ENCODE measurements around the gene CBLC. TPM values are rescaled to one million over a fixed set of nuclear protein-coding genes. Genes with fewer than 3 reads are reported as not detected.

CBLC gene
- total and polyA plus RNA-seq, 2 of the 4 experiments (the other 2 are of a cell fraction) = not detected

DNA sequence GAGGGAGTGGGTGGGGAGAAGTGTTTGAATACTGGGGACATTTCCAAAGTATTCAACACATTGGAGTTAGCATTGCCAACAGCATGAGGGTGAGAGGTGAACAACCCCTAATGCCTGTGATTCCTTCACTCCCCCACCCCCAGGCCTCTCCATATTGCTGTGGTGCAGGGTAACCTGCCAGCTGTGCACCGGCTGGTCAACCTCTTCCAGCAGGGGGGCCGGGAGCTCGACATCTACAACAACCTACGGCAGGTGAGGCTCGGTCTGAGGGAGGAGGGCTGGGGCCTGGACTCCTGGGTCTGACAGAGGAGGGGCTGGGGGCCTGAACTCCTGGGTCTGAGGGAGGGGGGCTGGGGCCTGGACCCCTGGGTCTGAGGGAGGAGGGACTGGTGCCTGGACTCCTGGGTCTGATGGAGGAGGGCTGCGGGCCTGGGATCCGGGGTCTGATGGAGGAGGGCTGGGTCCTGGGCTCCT, 21.6 kb upstream of the CBLC start:
- Histone ChIP-seq H3K9me3 (ENCODE audit: control insufficient read depth, insufficient read depth, low read length) (no peaks in the 10 kb centered on the region), H3K23ac (ENCODE audit: low read depth, low read length) (no peak overlapping the region), H4K91ac (ENCODE audit: insufficient read depth, low read depth, low read length) (peak overlapping the region; percentile 78; the same call in 1 of the 2 replicates), H2BK5ac (ENCODE audit: low read depth, low read length, poor library complexity, severe bottlenecking) (no peak overlapping the region), H3K4me1 (ENCODE audit: control insufficient read depth, insufficient read depth, low read length) (peaks cover 54% of the 10 kb centered on the region), H4K5ac (ENCODE audit: low read depth, low read length) (no peak overlapping the region), H3K18ac (ENCODE audit: low read depth, low read length) (no peak overlapping the region), H3K4ac (ENCODE audit: low read depth, low read length) (peak overlapping the region; percentile 78), H2AFZ (replicated peaks; ENCODE audit: low read length, poor library complexity) (no peak overlapping the region), H2AK5ac (ENCODE audit: low read depth, low read length) (peak overlapping the region; percentile 91), H3K27ac (ENCODE audit: insufficient read depth, low read length) (peak overlapping the region; percentile 2), H3K56ac (ENCODE audit: extremely low read depth, insufficient read depth, low read length) (no peak overlapping the region), H3K4me3 (ENCODE audit: insufficient read depth, low read depth, low read length) (no peak overlapping the region), H3K9ac (ENCODE audit: low read depth, low read length) (no peak overlapping the region), H2BK120ac (ENCODE audit: low read depth, low read length) (peak overlapping the region; percentile 29; the same call in 1 of the 2 replicates), H3K27me3 (ENCODE audit: control insufficient read depth, insufficient read depth, low read length) (no peaks in the 10 kb centered on the region), H3K9me1 (ENCODE audit: insufficient read depth, low read length) (peaks cover 18% of the 10 kb centered on the region), H2BK15ac (ENCODE audit: low read depth, low read length) (no peak overlapping the region), H2AK9ac (replicated peaks; ENCODE audit: low read depth, low read length, poor library complexity) (no peak overlapping the region), H2BK20ac (ENCODE audit: low read depth, low read length) (no peak overlapping the region; the same call in 1 of the 2 replicates), H3K36me3 (ENCODE audit: control insufficient read depth, insufficient read depth, low read length) (peaks cover 59% of the 10 kb centered on the region), H3K4me2 (ENCODE audit: low read depth, low read length) (no peak overlapping the region), H4K20me1 (ENCODE audit: insufficient read depth, low read length) (peaks cover 22% of the 10 kb centered on the region), H4K8ac (ENCODE audit: low read depth in 2 of 2, low read length in 2 of 2) (no peak overlapping the region), H3K79me1 (ENCODE audit: low read depth in 1 of 2, low read length in 2 of 2) (peaks cover 26 to 73% of the 10 kb centered on the region in 2 experiments), H3K14ac (replicated peaks; ENCODE audit: low read depth, low read length) (peak overlapping the region; percentile 5; the same call in 1 of the 2 replicates)
- dilution Hi-C loops (cut with HindIII; ENCODE audit: low sequenced_read_pairs, unreplicated experiment) = no loop called here
- DNase-seq (no peak), ATAC-seq (ENCODE audit: low read depth) (no peak)
- WGBS, 2 experiments (ENCODE audit: extremely low coverage in 2 of 2, insufficient read length in 1 of 2) = no CpG with 5 or more reads among the region's 7 CpGs
- intact Hi-C loops (cut with micrococcal nuclease) = loop anchor here (5.0 kb wide), 1 partner anchor 34 kb away; no protein-coding TSS in a partner anchor
- CTCF ChIA-PET = interaction anchor here (1.4 kb wide), 1 partner anchor 32 kb away, joined by 4 read pairs; no protein-coding TSS in a partner anchor
- peak; percentile 0; the same call in 1 of the 2 replicates for TF ChIP-seq POLR2A (IDR thresholded peaks at IDR 0.05; ENCODE audit: low read depth, low read length)
- TF ChIP-seq, protein P1, sequence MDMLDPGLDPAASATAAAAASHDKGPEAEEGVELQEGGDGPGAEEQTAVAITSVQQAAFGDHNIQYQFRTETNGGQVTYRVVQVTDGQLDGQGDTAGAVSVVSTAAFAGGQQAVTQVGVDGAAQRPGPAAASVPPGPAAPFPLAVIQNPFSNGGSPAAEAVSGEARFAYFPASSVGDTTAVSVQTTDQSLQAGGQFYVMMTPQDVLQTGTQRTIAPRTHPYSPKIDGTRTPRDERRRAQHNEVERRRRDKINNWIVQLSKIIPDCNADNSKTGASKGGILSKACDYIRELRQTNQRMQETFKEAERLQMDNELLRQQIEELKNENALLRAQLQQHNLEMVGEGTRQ (IDR thresholded peaks at IDR 0.05; ENCODE audit: low read depth, low read length) = no peak
- in situ Hi-C loops (cut with MboI; ENCODE audit: low sequenced_read_pairs) = no loop called here
- BruUV-seq (replicated peaks) = no TSS peak
- POLR2A ChIA-PET (ENCODE audit: unreplicated experiment) = no interaction called here

Data from IMR-90 (cell line).